ENCODE data around the gene UTS2R.

GRCh38 chr17:82416264-82416663 is 44.7 kb downstream of the UTS2R start:
- TF ChIP-seq CTCF (IDR thresholded peaks at IDR 0.05) = no peak
- TF ChIP-seq POLR2A (IDR thresholded peaks at IDR 0.05) = no peak
- TF ChIP-seq POLR2AphosphoS5 (IDR thresholded peaks at IDR 0.05) = no peak
- TF ChIP-seq EP300 (IDR thresholded peaks at IDR 0.05) = no peak

All from suprapubic skin (tissue), 4 donors.